Measurements from ENCODE around the gene NRF1.

Gene NRF1

GRCh38 chr7:129741743-129742213, 130.3 kb downstream of the NRF1 start:
- FAIRE-seq: no peak

GRCh38 chr7:129742256-129742655, 130.7 kb downstream of the NRF1 start:
- FAIRE-seq: no peak

- FAIRE-seq: no peak
These were observed 135.5 kb downstream of the NRF1 start for GRCh38 chr7:129746857-129747529.

- no peak for FAIRE-seq
These were observed 137.0 kb downstream of the NRF1 start for GRCh38 chr7:129748356-129749109.

GRCh38 chr7:129750091-129750490, 138.6 kb downstream of the NRF1 start:
- no peak for FAIRE-seq

DNA sequence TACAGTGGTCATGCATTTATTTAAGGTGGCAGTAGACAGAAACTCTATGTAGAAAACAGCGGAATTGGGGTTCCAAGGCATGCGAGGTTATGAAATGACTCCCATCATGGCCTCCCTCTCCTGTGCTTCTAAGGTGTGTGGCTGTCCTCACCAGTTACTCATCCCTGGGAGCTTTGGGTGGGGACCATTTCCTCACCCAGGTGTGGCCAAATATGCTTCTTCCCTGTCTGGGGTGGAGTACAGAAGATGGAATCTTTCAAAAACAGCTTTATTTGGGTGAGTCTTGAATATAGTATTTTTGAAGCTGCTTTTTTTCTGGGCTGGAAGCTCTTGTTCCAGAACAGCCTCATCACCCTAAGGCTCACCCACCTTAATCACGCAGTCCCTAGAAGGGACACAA, 139.0 kb downstream of the NRF1 start:
- FAIRE-seq: no peak

DNA sequence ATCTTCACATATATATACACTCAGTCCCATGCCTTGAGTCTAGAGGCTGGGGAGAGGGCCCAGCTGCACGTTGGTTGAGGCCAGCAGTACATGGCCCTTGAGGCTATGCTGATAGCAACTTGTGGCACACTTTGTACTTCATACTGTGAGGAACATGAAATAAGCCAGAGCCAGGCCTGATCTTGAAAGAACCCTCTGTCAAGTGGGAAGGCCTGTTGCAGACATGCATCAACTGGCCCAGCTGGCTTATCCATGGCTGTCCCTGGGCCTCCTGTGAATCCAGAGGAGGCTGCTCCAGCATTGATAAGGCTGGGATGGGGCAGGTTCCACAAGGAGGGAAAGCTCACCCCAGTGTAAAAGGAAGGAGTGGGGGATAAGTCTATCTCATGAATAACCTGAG, 140.4 kb downstream of the NRF1 start:
- no peak for FAIRE-seq

- no peak for FAIRE-seq
These were observed 141.2 kb downstream of the NRF1 start for GRCh38 chr7:129752760-129753159.

DNA sequence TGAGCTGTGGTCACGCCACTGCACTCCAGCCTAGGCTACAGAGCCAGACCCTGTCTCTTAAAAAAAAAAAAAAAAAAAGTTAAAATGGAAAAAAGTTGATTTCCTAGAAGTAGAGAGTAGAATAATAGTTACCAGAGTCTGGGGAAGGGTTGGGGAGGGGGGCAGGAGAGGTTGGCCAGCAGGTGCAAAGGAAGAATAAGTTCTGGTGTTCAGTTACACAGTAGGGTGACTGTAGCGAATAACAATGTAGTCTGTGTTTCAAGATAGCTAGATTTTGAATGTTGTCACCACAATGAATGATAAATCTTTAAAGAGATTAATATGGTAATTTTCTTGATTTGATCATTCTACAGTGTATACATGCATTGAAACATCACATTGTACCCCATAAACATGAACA, 142.9 kb downstream of the NRF1 start:
- FAIRE-seq: no peak

GRCh38 chr7:129757991-129758390, 146.5 kb downstream of the NRF1 start:
- FAIRE-seq: no peak

DNA sequence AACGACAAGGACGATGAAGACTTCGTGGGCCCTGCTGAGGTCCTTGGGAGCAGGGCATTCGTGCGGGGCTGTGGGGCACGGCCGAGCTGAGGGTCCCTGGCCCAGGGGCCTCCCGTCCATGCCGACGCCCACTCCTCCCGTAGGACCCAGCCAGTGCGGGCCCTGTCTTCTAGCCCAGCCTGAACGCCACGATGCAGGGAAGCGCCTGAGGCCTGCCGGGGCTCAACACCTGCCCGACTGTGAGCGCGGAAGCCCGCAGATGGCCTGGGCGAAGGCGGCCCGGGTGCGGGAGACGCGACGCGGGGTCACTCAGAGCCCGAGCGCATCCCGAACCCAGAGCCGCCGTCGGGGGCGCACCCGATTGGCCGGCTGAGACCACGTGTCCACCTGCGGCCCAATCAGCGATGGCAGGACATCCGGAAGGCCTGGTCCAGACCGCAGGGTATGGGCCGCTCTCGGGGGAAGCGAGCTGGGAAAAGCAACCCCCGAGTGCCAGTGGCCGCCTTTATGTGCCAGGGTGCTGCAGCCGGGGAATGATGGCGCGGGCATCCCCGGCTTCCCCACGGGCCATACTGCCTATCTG, 151.0 kb downstream of the NRF1 start:
- FAIRE-seq: no peak

GRCh38 chr7:129764247-129765084, 152.9 kb downstream of the NRF1 start:
- FAIRE-seq: no peak

DNA sequence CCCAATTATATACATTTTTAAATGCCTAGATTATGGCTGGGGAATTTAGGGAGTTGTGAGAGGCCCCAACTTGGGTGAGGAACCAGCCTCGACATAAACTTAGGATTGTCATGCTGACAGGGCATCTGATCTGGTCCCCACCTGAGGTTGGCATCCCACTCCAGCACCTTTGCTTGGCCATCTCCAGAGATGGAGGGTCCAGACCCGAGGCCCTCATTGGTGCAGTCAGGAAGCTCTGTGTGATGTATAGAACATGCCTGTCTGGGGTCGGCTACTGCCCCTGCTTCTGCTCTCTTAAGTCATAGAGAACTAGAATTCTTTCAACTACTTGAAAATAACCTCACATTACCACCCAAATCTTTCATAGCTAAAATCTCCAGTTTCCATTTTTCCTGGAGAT, 153.8 kb downstream of the NRF1 start:
- no peak for FAIRE-seq

DNA sequence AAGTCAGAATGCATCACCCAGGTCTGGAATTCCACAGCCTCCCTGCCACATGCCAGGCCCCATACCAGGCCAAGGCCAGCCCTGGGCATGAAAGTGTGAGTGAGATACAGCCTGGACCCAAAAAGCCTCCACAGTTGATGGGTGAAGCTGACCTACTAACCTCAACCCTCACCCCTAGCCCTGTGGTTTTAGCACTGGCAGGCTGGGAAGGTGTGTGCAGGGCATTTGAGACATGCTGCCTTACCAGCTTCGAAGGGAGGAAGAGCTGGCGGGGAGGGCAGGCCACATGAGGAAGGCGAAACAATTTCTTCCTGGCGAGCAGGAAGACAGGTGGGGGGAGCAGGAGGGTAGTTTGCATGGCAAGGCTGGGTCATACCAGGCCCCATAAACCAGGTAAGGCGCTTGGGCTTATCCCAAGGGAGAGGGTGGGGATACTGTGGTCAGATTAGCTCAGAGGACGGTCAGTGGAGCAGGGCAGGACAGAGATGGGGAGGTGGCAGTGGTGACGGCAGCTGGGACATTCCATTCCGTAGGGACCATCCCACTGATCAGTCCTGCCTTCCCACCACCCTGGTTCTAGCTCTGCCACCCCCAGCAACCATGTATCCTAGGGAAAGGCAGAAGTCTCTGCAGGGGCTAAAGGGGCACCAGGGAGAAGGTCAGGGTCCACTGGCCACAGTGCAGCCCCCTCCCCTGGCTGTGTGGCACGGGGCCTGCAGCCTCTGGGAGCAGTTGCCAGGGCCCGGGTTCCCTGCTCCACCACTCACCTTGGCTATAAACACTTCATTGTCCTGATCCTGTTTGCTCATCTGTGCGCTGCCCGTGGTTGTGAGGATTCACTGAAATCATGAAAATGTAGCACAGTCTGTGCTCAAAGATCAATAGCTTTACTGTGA, 155.8 kb downstream of the NRF1 start:
- no peak for FAIRE-seq

- FAIRE-seq: no peak
These were observed 157.3 kb downstream of the NRF1 start for GRCh38 chr7:129768614-129769399.

DNA sequence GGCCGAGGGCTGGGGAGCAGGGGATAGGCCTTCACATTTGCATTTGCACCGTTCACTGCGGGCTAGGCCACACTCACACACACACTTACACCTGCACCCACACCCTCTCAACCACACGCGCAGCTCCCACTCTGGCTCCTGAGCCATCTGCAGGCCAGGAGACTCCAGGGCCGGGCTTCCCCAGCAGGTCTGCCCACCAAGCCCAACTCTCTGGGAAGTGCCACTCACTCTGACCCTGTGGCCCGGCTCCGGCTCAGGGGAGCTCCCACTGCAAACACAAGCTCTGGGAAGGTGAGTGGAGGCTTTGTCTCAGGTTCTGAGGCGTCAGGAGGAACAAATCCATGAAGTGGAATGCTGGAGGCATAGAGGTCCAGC, 157.9 kb downstream of the NRF1 start:
- no peak for FAIRE-seq

- no peak for FAIRE-seq
These were observed 158.6 kb downstream of the NRF1 start for GRCh38 chr7:129769866-129770808.

- no peak for FAIRE-seq
These were observed 159.8 kb downstream of the NRF1 start for GRCh38 chr7:129771201-129771927.

GRCh38 chr7:129771928-129772479, 160.5 kb downstream of the NRF1 start:
- no peak for FAIRE-seq

All from islet of Langerhans (tissue), 1 donor.